HG03108 (cell line): ENCODE results near the gene ZNF213.

ENCODE experiments used
- ATAC-seq: cut with Tn5 transposase; IDR thresholded peaks from one replicate; pipeline ENCODE4 v1.9.1; 2021; ENCODE audit warnings: moderate library complexity; ENCODE audit not compliant: unreplicated experiment

Gene ZNF213

GRCh38 chr16:3188925-3189825 lies 54.3 kb downstream of the ZNF213 start:
- no peak for ATAC-seq

- ATAC-seq, result no peak
Observed at GRCh38 chr16:3189869-3190268, 55.0 kb downstream of the ZNF213 start.

DNA sequence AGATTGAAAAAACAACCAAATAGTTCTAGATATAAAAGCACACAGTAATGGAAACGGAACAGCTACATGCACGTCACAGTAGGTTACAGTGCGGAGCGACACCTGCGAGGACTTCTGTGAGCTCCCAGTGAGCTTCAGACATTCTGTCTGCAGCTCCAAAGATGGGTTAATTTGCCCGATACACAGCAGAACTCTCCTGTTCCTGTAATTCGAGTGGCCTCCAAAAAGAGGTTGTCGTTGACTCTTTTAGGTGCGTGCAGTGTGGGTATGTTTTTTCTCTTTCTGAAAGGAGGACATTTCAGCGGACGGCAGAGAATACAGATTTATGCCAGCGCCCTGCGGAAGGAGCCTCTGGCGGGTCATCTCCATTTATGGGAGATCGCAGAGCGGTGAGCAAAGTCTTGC lies 56.1 kb downstream of the ZNF213 start:
- no peak for ATAC-seq
